Panc1 (cell line): Measurements from ENCODE around the gene LRRK1. TPM values are rescaled to one million over a fixed set of nuclear protein-coding genes. Genes with fewer than 3 reads are reported as not detected.

Experiments
- ATAC-seq: fragments of 200-7000 bp; cut with Tn5 transposase; 2 replicates; pipeline ENCODE4 v1.9.1; 2020; ENCODE audit warnings: mild to moderate bottlenecking, moderate library complexity
- BruUV-seq: library from RNA; stranded (reverse); fragments of 400-500 nt; replicated peaks from 2 replicates; lab custom pipeline; 2021; lab: Mats Ljungman, UMichigan
- CTCF ChIA-PET: fragments of 300-600 bp; sonication (Branson Sonifier 250); formaldehyde crosslinking; loops from one replicate; lab custom pipeline; 2022; ENCODE audit warnings: antibody characterized with exemption; lab: Charles Lee
- POLR2A ChIA-PET: fragments of 300-600 bp; sonication (Branson Sonifier 250); formaldehyde crosslinking; loops from one replicate; lab custom pipeline; 2022; ENCODE audit warnings: antibody characterized with exemption; lab: Charles Lee
- DNase-seq: peaks from one replicate; pipeline ENCODE4 v3.0.0-alpha.2; 2010; ENCODE audit warnings: low read depth, low spot score
- H3K27ac ChIP-seq: 2 replicates; pipeline ENCODE4 v1.5.1; 2011; ENCODE audit warnings: mild to moderate bottlenecking, low read length, inconsistent platforms
- H3K27me3 ChIP-seq: fragments of 200-500 bp; sonication (Bioruptor generic); 2 replicates; pipeline ENCODE4 v1.6.0; 2014; ENCODE audit warnings: low read length, inconsistent platforms; ENCODE audit not compliant: control insufficient read depth, insufficient read depth
- H3K36me3 ChIP-seq: fragments of 200-500 bp; sonication (Bioruptor generic); 2 replicates; pipeline ENCODE4 v1.5.1; 2014; ENCODE audit warnings: inconsistent platforms, mild to moderate bottlenecking, low read length, moderate library complexity; ENCODE audit not compliant: control insufficient read depth, insufficient read depth
- H3K4me1 ChIP-seq: 2 replicates; pipeline ENCODE4 v1.5.1; 2011; ENCODE audit warnings: inconsistent platforms, mild to moderate bottlenecking, low read length, moderate library complexity; ENCODE audit not compliant: control insufficient read depth, insufficient read depth
- H3K4me3 ChIP-seq, 2 experiments: 2 replicates each; pipeline ENCODE4 v1.5.1; 2011 to 2012; ENCODE audit warnings: low read depth in 2 of 2, low read length in 2 of 2, mild to moderate bottlenecking in 2 of 2, inconsistent platforms in 1 of 2, moderate library complexity in 1 of 2
- H3K9me3 ChIP-seq: fragments of 200-500 bp; sonication (Bioruptor generic); 2 replicates; pipeline ENCODE4 v1.5.1; 2014; ENCODE audit warnings: low read depth, mild to moderate bottlenecking, inconsistent platforms, low read length, moderate library complexity; ENCODE audit not compliant: control insufficient read depth, insufficient read depth
- POLR2AphosphoS5 ChIP-seq: IDR thresholded peaks from 2 replicates; pipeline ENCODE4 v1.6.1; 2012; ENCODE audit warnings: mild to moderate bottlenecking, low read depth, low read length, moderate library complexity
- REST ChIP-seq, 2 experiments: IDR thresholded peaks; 2 replicates each; pipeline ENCODE4 v1.6.1; 2011 to 2012; ENCODE audit warnings: low read depth in 2 of 2, control low read depth in 1 of 2, low read length in 1 of 2, mild to moderate bottlenecking in 1 of 2, moderate library complexity in 1 of 2; ENCODE audit not compliant: insufficient read depth in 1 of 2
- SIN3A ChIP-seq: IDR thresholded peaks from 2 replicates; pipeline ENCODE4 v1.6.1; 2012; ENCODE audit warnings: low read depth, mild to moderate bottlenecking, low read length, moderate library complexity, borderline replicate concordance; ENCODE audit not compliant: insufficient read depth
- TCF7L2 ChIP-seq: IDR thresholded peaks from 2 replicates; pipeline ENCODE4 v1.6.1; 2011; ENCODE audit warnings: mild to moderate bottlenecking, low read depth, low read length, inconsistent platforms
- in situ Hi-C: cut with HindIII; loops from 2 replicates; pipeline ENCODE4 v1.10.0; 2016; ENCODE audit warnings: low sequenced_read_pairs, low pct_unique_long_range_greater_than_20kb
- intact Hi-C: fragments of 100-400 bp; cut with micrococcal nuclease; formaldehyde crosslinking; loops from one replicate; pipeline ENCODE4 v1.10.0; 2022; ENCODE audit not compliant: unreplicated experiment
- total RNA-seq: library from RNA; stranded (reverse); gene quantifications from one replicate; pipeline ENCODE4 v1.2.1, GENCODE V29; 2021; ENCODE audit not compliant: unreplicated experiment
- TF ChIP-seq, protein P1 (sequence below): fragments of 450-650 bp; IDR thresholded peaks from 2 replicates; pipeline ENCODE4 v1.5.1; 2017; ENCODE audit warnings: mild to moderate bottlenecking

Gene LRRK1
- total RNA-seq, 1 experiment from 2014 or later = 88.0 TPM

- no TSS peak for BruUV-seq
- intact Hi-C loops = no loop called here
- CTCF ChIA-PET = no interaction called here
- TF ChIP-seq TCF7L2 = no peak
- no peak for TF ChIP-seq POLR2AphosphoS5
- no peak for TF ChIP-seq REST (IDR thresholded peaks at IDR 0.05; ENCODE audit: insufficient read depth in 1 of 2, low read depth in 2 of 2, low read length in 1 of 2)
- TF ChIP-seq, protein P1, sequence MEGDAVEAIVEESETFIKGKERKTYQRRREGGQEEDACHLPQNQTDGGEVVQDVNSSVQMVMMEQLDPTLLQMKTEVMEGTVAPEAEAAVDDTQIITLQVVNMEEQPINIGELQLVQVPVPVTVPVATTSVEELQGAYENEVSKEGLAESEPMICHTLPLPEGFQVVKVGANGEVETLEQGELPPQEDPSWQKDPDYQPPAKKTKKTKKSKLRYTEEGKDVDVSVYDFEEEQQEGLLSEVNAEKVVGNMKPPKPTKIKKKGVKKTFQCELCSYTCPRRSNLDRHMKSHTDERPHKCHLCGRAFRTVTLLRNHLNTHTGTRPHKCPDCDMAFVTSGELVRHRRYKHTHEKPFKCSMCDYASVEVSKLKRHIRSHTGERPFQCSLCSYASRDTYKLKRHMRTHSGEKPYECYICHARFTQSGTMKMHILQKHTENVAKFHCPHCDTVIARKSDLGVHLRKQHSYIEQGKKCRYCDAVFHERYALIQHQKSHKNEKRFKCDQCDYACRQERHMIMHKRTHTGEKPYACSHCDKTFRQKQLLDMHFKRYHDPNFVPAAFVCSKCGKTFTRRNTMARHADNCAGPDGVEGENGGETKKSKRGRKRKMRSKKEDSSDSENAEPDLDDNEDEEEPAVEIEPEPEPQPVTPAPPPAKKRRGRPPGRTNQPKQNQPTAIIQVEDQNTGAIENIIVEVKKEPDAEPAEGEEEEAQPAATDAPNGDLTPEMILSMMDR = no peak
- TF ChIP-seq SIN3A = no peak
- Histone ChIP-seq H3K4me3 (no peak overlapping the region), H3K36me3 (peaks cover 5% of the 10 kb centered on the region), H3K27ac (no peak overlapping the region), H3K4me1 (no peaks in the 10 kb centered on the region), H3K27me3 (no peaks in the 10 kb centered on the region), H3K9me3 (no peaks in the 10 kb centered on the region)
- POLR2A ChIA-PET = no interaction called here
- ATAC-seq = no peak
- DNase-seq = no peak
- in situ Hi-C loops = no loop called here
These were observed 135.8 kb downstream of the LRRK1 start for GRCh38 chr15:101054991-101055390.

GRCh38 chr15:101055411-101055810 lies 136.3 kb downstream of the LRRK1 start:
- ChIA-PET CTCF (no interaction called here), POLR2A (no interaction called here)
- no peak for DNase-seq
- in situ Hi-C loops (no loop called here), intact Hi-C loops (no loop called here)
- no peak for ATAC-seq
- BruUV-seq = no TSS peak
- Histone ChIP-seq H3K36me3 (peaks cover 5% of the 10 kb centered on the region), H3K27ac (no peak overlapping the region), H3K27me3 (no peaks in the 10 kb centered on the region), H3K4me1 (no peaks in the 10 kb centered on the region), H3K4me3 (no peak overlapping the region), H3K9me3 (no peaks in the 10 kb centered on the region)
- no peak for TF ChIP-seq REST (IDR thresholded peaks at IDR 0.05; ENCODE audit: insufficient read depth in 1 of 2, low read depth in 2 of 2, low read length in 1 of 2)
- TF ChIP-seq POLR2AphosphoS5 = no peak
- TF ChIP-seq TCF7L2 = no peak
- no peak for TF ChIP-seq SIN3A
- TF ChIP-seq, protein P1 = no peak
